Effector CD4-positive, alpha-beta T cell (primary cell): ENCODE results near the gene MAP3K1.

Experiments
- DNase-seq: peaks from one replicate; pipeline ENCODE4 v3.0.0-alpha.2; 2020

MAP3K1 gene

GRCh38 chr5:56910210-56910965, 95.0 kb downstream of the MAP3K1 start:
- no peak for DNase-seq

- DNase-seq, result no peak
Measured at GRCh38 chr5:56913766-56914165, 98.4 kb downstream of the MAP3K1 start.

- DNase-seq, result no peak
Measured at GRCh38 chr5:56914678-56915077, 99.3 kb downstream of the MAP3K1 start.

DNA sequence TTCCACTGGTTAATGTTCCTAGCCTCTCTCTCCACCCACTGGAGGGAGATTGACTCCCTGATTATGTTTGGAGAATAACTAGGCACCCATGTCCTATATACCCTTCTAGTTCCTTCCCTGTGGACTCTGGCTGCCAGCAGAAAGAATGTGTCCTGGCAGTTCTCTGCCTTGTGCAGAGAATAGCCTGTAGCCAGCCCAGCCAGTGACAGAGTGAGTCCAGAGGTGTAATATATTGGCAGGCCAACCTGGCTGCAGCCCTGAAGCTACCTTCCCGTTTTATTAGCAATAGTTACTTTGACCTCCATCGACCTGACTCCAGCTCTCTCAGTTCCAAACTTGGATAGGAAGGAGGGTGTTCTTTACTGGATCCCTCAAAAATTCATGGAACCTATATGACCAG, 102.2 kb downstream of the MAP3K1 start:
- DNase-seq, result no peak

DNA sequence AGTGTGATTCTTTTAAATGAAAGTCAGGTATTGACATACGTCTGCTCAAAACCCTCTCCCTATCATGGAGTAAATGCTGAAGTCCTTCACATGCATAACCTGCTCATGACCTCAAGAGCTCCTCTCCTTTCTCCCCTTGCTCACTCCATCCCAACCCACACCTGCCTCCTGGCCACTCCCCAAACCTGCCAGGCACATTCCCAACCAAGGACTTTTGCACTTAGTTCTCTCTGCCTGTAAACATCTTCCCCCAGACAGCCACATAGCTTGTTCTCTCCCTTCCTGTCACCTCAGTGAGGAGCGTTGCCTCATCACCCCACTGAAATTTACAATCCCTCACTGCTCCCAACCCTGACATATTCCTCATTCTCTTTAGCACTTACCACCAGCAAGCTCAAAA, 102.7 kb downstream of the MAP3K1 start:
- DNase-seq, result no peak

DNA sequence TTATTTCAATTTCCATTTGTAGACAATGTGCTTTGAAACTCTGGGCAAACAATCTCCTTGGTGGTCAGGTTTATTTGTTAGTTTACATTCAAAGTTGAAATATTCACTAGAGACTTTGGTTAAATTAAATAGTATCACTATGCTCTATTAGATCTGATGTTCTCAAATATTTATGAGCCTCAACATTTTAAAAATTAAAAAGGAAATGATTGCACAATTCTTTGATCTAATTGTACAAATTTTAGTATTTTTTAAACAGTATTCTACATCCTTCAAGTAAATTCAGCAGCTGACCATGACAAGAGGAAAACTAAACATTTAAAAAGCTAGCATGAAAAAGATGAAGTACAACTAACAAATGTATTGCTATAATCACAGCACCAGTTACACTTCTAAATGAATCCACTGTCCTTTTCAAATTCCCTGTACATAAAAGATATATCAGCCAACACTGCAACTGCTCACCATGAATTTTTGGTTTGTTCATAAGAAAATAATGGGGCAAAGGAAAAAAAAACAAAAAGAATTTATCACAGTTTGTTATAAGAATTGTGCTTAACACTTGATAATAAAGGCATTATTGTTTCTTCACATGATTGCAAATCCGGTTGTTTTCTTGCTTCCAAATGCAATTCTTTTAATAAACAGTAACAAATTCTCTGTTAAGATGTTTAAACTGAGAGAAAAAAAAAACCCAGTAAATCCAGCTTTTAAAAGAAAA, 104.8 kb downstream of the MAP3K1 start:
- no peak for DNase-seq

DNA sequence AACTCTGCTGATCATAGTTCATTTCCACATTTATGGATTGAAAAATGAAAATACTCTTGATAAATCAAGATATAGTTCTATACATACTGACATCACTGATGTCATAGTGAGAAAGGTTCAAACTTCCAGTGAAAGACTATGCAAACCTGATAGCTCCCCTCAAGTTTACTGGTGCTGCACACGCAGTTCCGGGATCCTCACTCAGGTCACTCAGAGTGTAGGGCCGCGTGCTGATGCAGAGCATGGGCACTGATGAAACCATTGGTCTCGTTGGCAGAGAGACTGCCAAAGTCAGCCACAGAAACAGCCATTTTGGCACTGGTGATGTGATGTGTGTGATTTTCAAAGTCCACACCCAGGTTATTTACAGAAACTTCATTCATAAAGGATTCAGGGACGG, 107.6 kb downstream of the MAP3K1 start:
- no peak for DNase-seq

- DNase-seq, result no peak
Measured at GRCh38 chr5:56934325-56934724, 119.0 kb downstream of the MAP3K1 start.

DNA sequence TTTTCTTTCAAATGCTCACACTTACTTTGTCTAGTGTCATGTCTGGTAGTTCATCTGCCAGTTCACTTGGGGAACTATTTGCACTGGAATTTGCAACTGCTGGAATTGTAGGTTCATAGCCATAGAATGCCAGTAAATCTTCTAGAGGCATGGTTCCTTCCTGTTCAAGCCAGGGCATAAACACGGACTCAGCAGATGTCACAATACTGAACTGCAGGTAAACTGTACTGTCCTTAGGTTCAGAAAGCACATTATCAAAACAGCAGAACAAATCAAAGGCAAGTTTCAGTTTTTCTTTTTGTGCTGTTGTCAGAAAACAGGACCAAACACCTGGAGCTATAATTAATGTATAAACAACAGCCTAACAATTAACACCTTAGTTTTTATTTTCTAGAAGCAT, 123.5 kb downstream of the MAP3K1 start:
- no peak for DNase-seq

- no peak for DNase-seq
Measured at GRCh38 chr5:56941981-56942380, 126.6 kb downstream of the MAP3K1 start.
